GM21390 (cell line): Measurements from ENCODE around the gene NOP56.
"Not testable (repeated sequence)": the region's sequence is repeated elsewhere in the genome, so short reads cannot be mapped to it uniquely, and the experiment has no call there.

Experiments
- ATAC-seq: cut with Tn5 transposase; IDR thresholded peaks from one replicate; pipeline ENCODE4 v1.9.1; 2021; ENCODE audit not compliant: unreplicated experiment

NOP56 gene

GRCh38 chr20:2682040-2682439 lies 29.6 kb downstream of the NOP56 start:
- ATAC-seq: not testable (repeated sequence)

- ATAC-seq: not testable (repeated sequence)
These were observed 32.4 kb downstream of the NOP56 start for GRCh38 chr20:2684817-2685216.

- no peak for ATAC-seq
These were observed 35.1 kb downstream of the NOP56 start for GRCh38 chr20:2687514-2687913.

- ATAC-seq: no peak
These were observed 35.7 kb downstream of the NOP56 start for GRCh38 chr20:2688041-2688591.

GRCh38 chr20:2690213-2690612 lies 37.8 kb downstream of the NOP56 start:
- ATAC-seq: no peak

- no peak for ATAC-seq
These were observed 38.3 kb downstream of the NOP56 start for GRCh38 chr20:2690718-2691117.

- ATAC-seq: no peak
These were observed 38.7 kb downstream of the NOP56 start for GRCh38 chr20:2691127-2691526.

- no peak for ATAC-seq
These were observed 39.2 kb downstream of the NOP56 start for GRCh38 chr20:2691663-2692035.

GRCh38 chr20:2692036-2692885 lies 39.8 kb downstream of the NOP56 start, which contains the start of gene EBF4:
EBF4 (plus strand) TSS chr20:2692780; CDS start chr20:2693646, 866 bp downstream.
- no peak for ATAC-seq

- ATAC-seq: no peak
These were observed 40.5 kb downstream of the NOP56 start for GRCh38 chr20:2692886-2693285.

- no peak for ATAC-seq
These were observed 41.0 kb downstream of the NOP56 start for GRCh38 chr20:2693286-2694007.

GRCh38 chr20:2694008-2694471 lies 41.6 kb downstream of the NOP56 start:
- no peak for ATAC-seq

- no peak for ATAC-seq
These were observed 42.1 kb downstream of the NOP56 start for GRCh38 chr20:2694519-2694918.

GRCh38 chr20:2695206-2695983 lies 43.0 kb downstream of the NOP56 start:
- ATAC-seq: no peak

GRCh38 chr20:2695984-2696525 lies 43.6 kb downstream of the NOP56 start:
- ATAC-seq: not testable (repeated sequence)

- ATAC-seq: no peak
These were observed 44.2 kb downstream of the NOP56 start for GRCh38 chr20:2696646-2697045.

GRCh38 chr20:2697768-2698167 lies 45.3 kb downstream of the NOP56 start:
- ATAC-seq: no peak

GRCh38 chr20:2698186-2698817 lies 45.9 kb downstream of the NOP56 start:
- ATAC-seq: no peak

- ATAC-seq: no peak
These were observed 46.5 kb downstream of the NOP56 start for GRCh38 chr20:2698912-2699311.

- ATAC-seq: no peak
These were observed 47.5 kb downstream of the NOP56 start for GRCh38 chr20:2699775-2700413.
